ENCODE data around the gene SPSB2. TPM values are rescaled to one million over a fixed set of nuclear protein-coding genes. Genes with fewer than 3 reads are reported as not detected.

The SPSB2 gene
- total and polyA plus RNA-seq, 5 donors: 2.5 to 4.6 (median 4.0) TPM

DNA sequence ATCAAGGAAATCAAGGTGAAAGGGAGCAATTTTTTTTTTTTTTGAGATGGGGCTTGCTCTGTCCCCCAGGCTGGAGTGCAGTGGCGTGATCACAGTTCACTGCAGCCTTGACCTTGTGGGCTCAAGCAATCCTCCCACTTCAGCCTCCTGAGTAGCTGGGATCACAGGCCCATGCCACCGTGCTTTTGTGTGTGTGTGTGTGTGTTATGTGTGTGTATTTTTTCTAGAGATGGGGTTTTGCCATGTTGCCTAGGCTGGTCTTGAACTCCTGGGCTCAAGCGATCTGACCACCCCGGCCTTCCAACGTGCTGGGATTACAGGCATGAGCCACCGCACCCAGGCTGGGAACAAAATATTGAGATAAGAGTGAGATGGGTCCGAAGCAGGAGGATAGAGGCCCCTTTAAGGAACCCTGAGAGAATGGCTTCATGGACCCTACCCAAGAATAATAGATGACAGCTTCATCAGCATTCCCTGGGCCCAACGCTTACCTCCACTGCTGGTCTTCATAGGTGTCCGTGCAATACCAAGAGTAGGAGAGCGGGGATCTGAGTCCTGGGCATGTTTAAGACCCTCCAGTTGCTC, 23.0 kb downstream of the SPSB2 start:
- Histone ChIP-seq H3K4me1 (ENCODE audit: control insufficient read depth, insufficient read depth, low read length) (no peaks in the 10 kb centered on the region), H3K9me3 (ENCODE audit: control insufficient read depth, low read length) (no peaks in the 10 kb centered on the region), H3K4me3 (ENCODE audit: low read length) (no peak overlapping the region), H3K27ac (ENCODE audit: low read length) (no peak overlapping the region), H3K27me3 (ENCODE audit: control insufficient read depth, insufficient read depth) (no peaks in the 10 kb centered on the region)
- WGBS: 72% methylated on average over 10 of the region's 10 CpGs
- ATAC-seq: no peak
- no peak for DNase-seq
- intact Hi-C loops (cut with DNase I): no loop called here

DNA sequence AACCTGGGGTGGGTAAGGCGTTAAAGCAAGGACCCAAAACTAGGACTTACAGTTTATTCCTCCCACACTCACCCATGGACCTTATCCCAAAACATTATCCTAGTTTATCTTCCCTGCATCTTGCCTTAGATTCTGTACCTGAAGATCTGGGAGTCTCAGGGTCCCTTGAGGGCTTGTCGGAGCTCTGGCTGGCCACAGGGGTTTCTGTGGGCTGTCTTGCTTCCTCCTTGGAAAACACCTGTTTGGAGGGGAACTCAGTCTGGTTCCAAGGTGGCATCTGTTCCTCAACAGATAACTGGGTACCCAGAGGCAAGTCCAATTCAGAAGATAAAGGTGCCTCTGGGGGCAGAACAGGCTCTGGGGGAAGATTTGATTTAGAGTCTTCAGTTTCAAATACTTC, 23.7 kb downstream of the SPSB2 start:
- no peaks in the 10 kb centered on the region for H3K4me1 ChIP-seq (ENCODE audit: control insufficient read depth, insufficient read depth, low read length)
- no peak overlapping the region for H3K4me3 ChIP-seq (ENCODE audit: low read length)
- H3K27me3 ChIP-seq (ENCODE audit: control insufficient read depth, insufficient read depth): no peaks in the 10 kb centered on the region
- ATAC-seq: no peak
- H3K9me3 ChIP-seq (ENCODE audit: control insufficient read depth, low read length): no peaks in the 10 kb centered on the region
- 87% methylated on average over 2 of the region's 2 CpGs for WGBS
- peak in 1 of 3 donors; percentile 11 for DNase-seq
- intact Hi-C loops (cut with DNase I): no loop called here
- no peak overlapping the region for H3K27ac ChIP-seq (ENCODE audit: low read length)

GRCh38 chr12:6847676-6848075, 25.4 kb downstream of the SPSB2 start:
- ATAC-seq (no peak), DNase-seq (no peak)
- H3K27me3 ChIP-seq (ENCODE audit: control insufficient read depth, insufficient read depth): no peaks in the 10 kb centered on the region
- no peaks in the 10 kb centered on the region for H3K4me1 ChIP-seq (ENCODE audit: control insufficient read depth, insufficient read depth, low read length)
- WGBS: 97% methylated on average over 2 of the region's 2 CpGs
- no peaks in the 10 kb centered on the region for H3K9me3 ChIP-seq (ENCODE audit: control insufficient read depth, low read length)
- intact Hi-C loops (cut with DNase I): no loop called here
- H3K4me3 ChIP-seq (ENCODE audit: low read length): no peak overlapping the region
- no peak overlapping the region for H3K27ac ChIP-seq (ENCODE audit: low read length)

- Histone ChIP-seq H3K4me1 (ENCODE audit: control insufficient read depth, insufficient read depth, low read length) (no peaks in the 10 kb centered on the region), H3K9me3 (ENCODE audit: control insufficient read depth, low read length) (no peaks in the 10 kb centered on the region), H3K27me3 (ENCODE audit: control insufficient read depth, insufficient read depth) (no peaks in the 10 kb centered on the region), H3K4me3 (ENCODE audit: low read length) (no peak overlapping the region), H3K27ac (ENCODE audit: low read length) (no peak overlapping the region)
- DNase-seq (no peak), ATAC-seq (no peak)
- WGBS: 86% methylated on average over 7 of the region's 7 CpGs
- intact Hi-C loops (cut with DNase I): no loop called here
Observed at GRCh38 chr12:6846316-6846869, 26.7 kb downstream of the SPSB2 start.

- Histone ChIP-seq H3K4me1 (ENCODE audit: control insufficient read depth, insufficient read depth, low read length) (no peaks in the 10 kb centered on the region), H3K27me3 (ENCODE audit: control insufficient read depth, insufficient read depth) (no peaks in the 10 kb centered on the region), H3K4me3 (ENCODE audit: low read length) (no peak overlapping the region), H3K9me3 (ENCODE audit: control insufficient read depth, low read length) (no peaks in the 10 kb centered on the region), H3K27ac (ENCODE audit: low read length) (no peak overlapping the region)
- WGBS: 89% methylated on average over 17 of the region's 17 CpGs
- intact Hi-C loops (cut with DNase I): no loop called here
- ATAC-seq (no peak), DNase-seq (peak in 1 of 3 donors; percentile 10)
Observed at GRCh38 chr12:6845395-6845794, 27.7 kb downstream of the SPSB2 start.

DNA sequence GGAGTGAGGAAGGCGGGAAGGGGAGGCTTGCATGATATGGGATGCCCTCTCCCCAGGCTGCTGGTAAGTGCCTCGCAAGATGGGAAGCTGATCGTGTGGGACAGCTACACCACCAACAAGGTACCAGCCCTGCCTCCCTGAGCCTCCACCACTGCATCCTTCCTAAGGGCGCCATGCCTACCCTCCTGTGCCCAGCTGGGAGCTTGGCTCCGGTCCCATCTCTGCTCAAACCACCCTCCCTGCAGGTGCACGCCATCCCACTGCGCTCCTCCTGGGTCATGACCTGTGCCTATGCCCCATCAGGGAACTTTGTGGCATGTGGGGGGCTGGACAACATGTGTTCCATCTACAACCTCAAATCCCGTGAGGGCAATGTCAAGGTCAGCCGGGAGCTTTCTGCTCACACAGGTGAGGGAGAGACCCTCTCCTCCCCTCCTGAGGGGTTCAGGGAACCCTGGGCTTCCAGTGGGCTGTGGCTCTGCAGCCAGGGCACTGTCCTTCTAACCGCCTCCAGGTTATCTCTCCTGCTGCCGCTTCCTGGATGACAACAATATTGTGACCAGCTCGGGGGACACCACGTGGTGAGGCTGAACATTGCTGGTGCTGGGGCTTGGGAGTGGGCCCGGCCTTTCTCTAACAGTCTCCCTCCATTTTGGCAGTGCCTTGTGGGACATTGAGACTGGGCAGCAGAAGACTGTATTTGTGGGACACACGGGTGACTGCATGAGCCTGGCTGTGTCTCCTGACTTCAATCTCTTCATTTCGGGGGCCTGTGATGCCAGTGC, 29.8 kb downstream of the SPSB2 start:
- H3K27ac ChIP-seq (ENCODE audit: low read length): no peak overlapping the region
- H3K9me3 ChIP-seq (ENCODE audit: control insufficient read depth, low read length): no peaks in the 10 kb centered on the region
- no peaks in the 10 kb centered on the region for H3K4me1 ChIP-seq (ENCODE audit: control insufficient read depth, insufficient read depth, low read length)
- H3K4me3 ChIP-seq (ENCODE audit: low read length): no peak overlapping the region
- 70% methylated on average over 16 of the region's 16 CpGs for WGBS
- ATAC-seq (no peak), DNase-seq (peak in 1 of 3 donors; percentile 48)
- intact Hi-C loops (cut with DNase I): no loop called here
- no peaks in the 10 kb centered on the region for H3K27me3 ChIP-seq (ENCODE audit: control insufficient read depth, insufficient read depth)

DNA sequence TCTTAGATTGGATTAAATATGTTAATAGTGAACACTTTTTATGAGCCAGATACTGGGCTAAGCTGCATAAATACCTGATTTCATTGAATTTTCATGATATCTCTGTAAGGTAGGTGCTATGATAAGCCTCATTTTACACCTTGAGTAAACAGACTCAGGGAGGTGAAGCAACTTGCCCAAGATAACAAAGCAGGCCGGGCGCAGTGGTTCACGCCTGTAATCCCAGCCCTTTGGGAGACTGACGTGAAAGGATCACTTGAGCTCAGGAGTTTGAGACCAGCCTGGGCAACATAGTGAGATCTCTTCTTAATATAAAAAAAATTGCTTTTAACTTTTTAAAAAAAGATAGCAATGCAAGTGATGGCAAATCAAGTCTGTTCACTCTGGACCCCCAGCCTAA, 31.0 kb downstream of the SPSB2 start:
- H3K27ac ChIP-seq (ENCODE audit: low read length): no peak overlapping the region
- no peaks in the 10 kb centered on the region for H3K4me1 ChIP-seq (ENCODE audit: control insufficient read depth, insufficient read depth, low read length)
- ATAC-seq (no peak), DNase-seq (no peak)
- H3K27me3 ChIP-seq (ENCODE audit: control insufficient read depth, insufficient read depth): no peaks in the 10 kb centered on the region
- no peaks in the 10 kb centered on the region for H3K9me3 ChIP-seq (ENCODE audit: control insufficient read depth, low read length)
- H3K4me3 ChIP-seq (ENCODE audit: low read length): no peak overlapping the region
- 91% methylated on average over 4 of the region's 4 CpGs for WGBS
- intact Hi-C loops (cut with DNase I): no loop called here

DNA sequence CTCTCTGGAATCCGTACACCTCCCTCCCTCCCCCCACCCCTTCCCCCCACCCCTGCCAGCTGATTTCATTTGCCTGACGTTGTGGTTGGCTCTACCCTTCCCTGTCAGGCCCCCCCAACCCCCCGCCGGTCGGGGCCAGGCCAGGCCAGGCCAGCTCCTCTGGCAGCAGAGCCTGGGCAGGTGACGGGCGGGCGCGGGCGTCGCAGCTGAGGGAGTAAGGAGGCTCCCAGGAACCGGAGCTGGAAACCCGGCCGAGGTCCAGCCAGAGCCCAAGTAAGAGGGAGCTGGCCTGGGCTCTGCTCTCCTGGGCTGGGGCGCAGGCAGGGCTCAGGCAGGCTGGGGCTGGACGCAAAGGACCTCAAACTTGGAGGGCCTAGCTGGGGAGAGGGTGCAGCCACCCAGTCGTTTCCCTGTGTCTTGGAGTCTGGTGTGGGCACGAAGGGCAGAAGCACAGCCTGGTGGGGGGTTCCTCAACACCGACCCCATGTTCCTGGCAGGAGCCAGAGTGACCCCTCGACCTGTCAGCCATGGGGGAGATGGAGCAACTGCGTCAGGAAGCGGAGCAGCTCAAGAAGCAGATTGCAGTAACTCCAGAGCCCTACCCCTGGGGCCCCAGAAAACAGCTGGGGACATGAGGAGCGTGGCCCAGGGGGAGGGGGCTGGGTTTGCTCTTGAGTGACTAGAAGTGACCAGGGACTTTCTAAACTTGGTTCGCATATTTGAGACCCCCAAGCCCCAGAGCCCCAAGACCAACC, 32.2 kb downstream of the SPSB2 start, which contains the start of gene GNB3:
GNB3 (plus strand) TSS at position 165 of the 755 bp plus-strand sequence; CDS start at position 528, 363 bp downstream.
- no peak within 1 kb of the TSS for H3K27ac ChIP-seq (ENCODE audit: low read length)
- WGBS: 60% methylated on average over 24 of the region's 24 CpGs
- peak in 1 of 2 donors; percentile 23 for ATAC-seq

GRCh38 chr12:6840330-6840729, 32.8 kb downstream of the SPSB2 start:
- H3K4me3 ChIP-seq (ENCODE audit: low read length): no peak overlapping the region
- H3K27ac ChIP-seq (ENCODE audit: low read length): no peak overlapping the region
- H3K4me1 ChIP-seq (ENCODE audit: control insufficient read depth, insufficient read depth, low read length): no peaks in the 10 kb centered on the region
- H3K27me3 ChIP-seq (ENCODE audit: control insufficient read depth, insufficient read depth): no peaks in the 10 kb centered on the region
- DNase-seq (peak in 1 of 3 donors; percentile 28), ATAC-seq (no peak)
- WGBS: 35% methylated on average over 1 of the region's 1 CpG
- H3K9me3 ChIP-seq (ENCODE audit: control insufficient read depth, low read length): no peaks in the 10 kb centered on the region
- intact Hi-C loops (cut with DNase I): no loop called here

More for the DNA sequence above, 32.2 kb downstream of the SPSB2 start, which contains the start of gene GNB3:
- no peaks in the 10 kb centered on the region for H3K9me3 ChIP-seq (ENCODE audit: control insufficient read depth, low read length)
- DNase-seq: peak in 2 of 3 donors; percentile 72 to 77
- H3K4me1 ChIP-seq (ENCODE audit: control insufficient read depth, insufficient read depth, low read length): no peaks in the 10 kb centered on the region
- no peaks in the 10 kb centered on the region for H3K27me3 ChIP-seq (ENCODE audit: control insufficient read depth, insufficient read depth)
- H3K4me3 ChIP-seq (ENCODE audit: low read length): no peak within 1 kb of the TSS
- intact Hi-C loops (cut with DNase I): no loop called here

DNA sequence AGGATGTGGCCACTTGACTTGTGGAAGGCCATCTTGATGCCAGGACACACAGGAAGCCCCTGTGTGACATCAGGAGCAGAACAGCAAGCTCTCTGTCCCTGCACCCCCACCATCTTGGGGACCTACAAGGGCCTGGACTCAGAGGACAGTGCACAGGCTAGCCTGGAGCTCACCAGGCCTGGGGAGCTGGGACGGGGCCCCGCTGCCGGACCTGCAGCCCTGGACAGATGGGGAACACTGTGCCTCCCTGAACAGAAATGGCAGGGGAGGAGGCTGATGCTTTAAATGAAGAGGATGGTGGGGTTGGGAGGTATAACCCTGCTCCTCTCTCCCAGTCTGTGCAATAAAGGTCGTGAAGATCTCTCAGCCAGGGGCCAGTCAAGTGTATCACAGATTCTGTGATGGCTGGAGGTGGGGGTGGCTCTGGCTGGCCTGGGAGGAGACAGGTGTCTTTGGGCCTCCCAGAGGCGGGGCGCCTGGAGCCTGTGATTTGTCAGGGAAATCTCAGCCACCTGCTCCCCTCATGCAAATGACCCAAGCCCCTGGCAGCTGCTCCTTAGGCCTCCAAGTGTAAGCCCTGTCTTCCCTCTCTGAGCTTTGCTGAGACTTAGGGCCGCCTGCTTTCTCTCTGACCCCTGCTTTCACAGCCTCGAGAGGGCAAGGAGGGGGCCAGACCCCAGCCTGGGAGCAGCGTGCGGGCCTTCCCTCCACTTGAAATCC, 33.5 kb downstream of the SPSB2 start:
- Histone ChIP-seq H3K27ac (ENCODE audit: low read length) (no peak overlapping the region), H3K4me3 (ENCODE audit: low read length) (no peak overlapping the region), H3K4me1 (ENCODE audit: control insufficient read depth, insufficient read depth, low read length) (no peaks in the 10 kb centered on the region), H3K27me3 (ENCODE audit: control insufficient read depth, insufficient read depth) (no peaks in the 10 kb centered on the region), H3K9me3 (ENCODE audit: control insufficient read depth, low read length) (no peaks in the 10 kb centered on the region)
- intact Hi-C loops (cut with DNase I): no loop called here
- 75% methylated on average over 10 of the region's 10 CpGs for WGBS
- DNase-seq (peak in 1 of 3 donors; percentile 30), ATAC-seq (no peak)
